Endothelial cell of umbilical vein (primary cell): ENCODE results near the gene GRK4. TPM values are rescaled to one million over a fixed set of nuclear protein-coding genes. Genes with fewer than 3 reads are reported as not detected.
"Not testable (repeated sequence)": the region's sequence is repeated elsewhere in the genome, so short reads cannot be mapped to it uniquely, and the experiment has no call there.

Experiments used
- BruUV-seq: library from RNA; stranded (reverse); fragments of 400-500 nt; replicated peaks from 2 replicates; lab custom pipeline; 2021; lab: Mats Ljungman, UMichigan
- CTCF ChIA-PET: fragments of 300-600, 350-600 bp; sonication (Branson Sonifier 250); formaldehyde crosslinking; loops from one replicate; lab custom pipeline; 2021; ENCODE audit warnings: antibody characterized with exemption, inconsistent platforms; lab: Charles Lee
- POLR2A ChIA-PET: fragments of 300-600, 350-600 bp; sonication (Branson Sonifier 250); formaldehyde crosslinking; loops from one replicate; lab custom pipeline; 2021; ENCODE audit warnings: antibody characterized with exemption, inconsistent platforms; lab: Charles Lee
- DNase-seq: peaks from one replicate; pipeline ENCODE4 v3.0.0-alpha.2; 2011; ENCODE audit warnings: low read depth, low spot score
- FAIRE-seq: peaks from 2 replicates; lab custom pipeline; 2011; peaks lifted over from hg19 to GRCh38; lab: Jason Lieb, UNC
- H2AFZ ChIP-seq: 2 replicates; pipeline ENCODE4 v1.6.0; 2012; ENCODE audit warnings: low read depth, low read length, control low read depth, inconsistent platforms
- H3K27ac ChIP-seq: 2 replicates; pipeline ENCODE4 v1.5.1; 2011; ENCODE audit warnings: low read depth, mild to moderate bottlenecking, control low read depth, low read length, moderate library complexity; ENCODE audit not compliant: insufficient read depth
- H3K27me3 ChIP-seq, 2 experiments: 2 replicates each; pipeline versions ENCODE4 v1.6.0 to v1.6.1; 2011; ENCODE audit warnings: low read length in 2 of 2, mixed read lengths in 1 of 2; ENCODE audit not compliant: control insufficient read depth in 2 of 2, insufficient read depth in 2 of 2
- H3K36me3 ChIP-seq, 2 experiments: 2 replicates in 1 of 2; 3 replicates in 1 of 2; pipeline ENCODE4 v1.5.1; 2011; ENCODE audit warnings: low read length in 2 of 2, mild to moderate bottlenecking in 1 of 2, moderate library complexity in 1 of 2; ENCODE audit not compliant: control insufficient read depth in 2 of 2, insufficient read depth in 2 of 2; ENCODE audit errors: extremely low read depth in 1 of 2
- H3K4me1 ChIP-seq: 3 replicates; pipeline ENCODE4 v1.5.1; 2011; ENCODE audit warnings: mild to moderate bottlenecking, low read length; ENCODE audit not compliant: control insufficient read depth, insufficient read depth; ENCODE audit errors: extremely low read depth
- H3K4me2 ChIP-seq: 2 replicates; pipeline ENCODE4 v1.6.1; 2011; ENCODE audit warnings: low read length, control low read depth, mixed read lengths; ENCODE audit not compliant: insufficient read depth
- H3K4me3 ChIP-seq, 3 experiments: fragments of 200-600 bp in 1 of 3; sonication (generic), shearing (Covaris generic) in 1 of 3; replicated peaks in 1 of 3; 2 replicates each; pipeline ENCODE4 v1.5.1; 2011 to 2016; ENCODE audit warnings: control low read depth in 3 of 3, low read length in 3 of 3, mild to moderate bottlenecking in 2 of 3, inconsistent platforms in 1 of 3, low read depth in 1 of 3, moderate library complexity in 1 of 3; ENCODE audit not compliant: insufficient read depth in 1 of 3
- H3K79me2 ChIP-seq: 2 replicates; pipeline ENCODE4 v1.6.0; 2012; ENCODE audit warnings: low read length, inconsistent platforms; ENCODE audit not compliant: control insufficient read depth, insufficient read depth
- H3K9ac ChIP-seq: replicated peaks from 2 replicates; pipeline ENCODE3; 2011; ENCODE audit warnings: low read length, control low read depth; ENCODE audit not compliant: insufficient read depth; ENCODE audit errors: extremely low read depth
- H3K9me1 ChIP-seq: replicated peaks from 3 replicates; pipeline ENCODE4 v1.6.0; 2011; ENCODE audit warnings: mild to moderate bottlenecking, low read length; ENCODE audit not compliant: control insufficient read depth, insufficient read depth; ENCODE audit errors: extremely low read depth
- H3K9me3 ChIP-seq: replicated peaks from 2 replicates; pipeline ENCODE4 v1.5.1; 2012; ENCODE audit warnings: low read length, inconsistent platforms; ENCODE audit not compliant: control insufficient read depth, insufficient read depth
- H4K20me1 ChIP-seq: replicated peaks from 2 replicates; pipeline ENCODE3; 2011; ENCODE audit warnings: mild to moderate bottlenecking, low read length; ENCODE audit not compliant: control insufficient read depth, insufficient read depth; ENCODE audit errors: extremely low read depth
- POLR2AphosphoS5 ChIP-seq: IDR thresholded peaks from 2 replicates; pipeline ENCODE4 v1.6.1; 2012; ENCODE audit warnings: low read depth, mild to moderate bottlenecking, control low read depth, low read length, moderate library complexity; ENCODE audit not compliant: insufficient read depth
- dilution Hi-C: fragments of 300-500 bp; cut with MboI; formaldehyde crosslinking; loops from one replicate; pipeline ENCODE4 v1.15.0; 2019; ENCODE audit warnings: low sequenced_read_pairs; ENCODE audit not compliant: extremely low pct_ligation_motif_present
- intact Hi-C: fragments of 100-400 bp; cut with micrococcal nuclease; formaldehyde crosslinking; loops from one replicate; pipeline ENCODE4 v1.10.0; 2022
- polyA plus RNA-seq, 4 experiments: library from polyadenylated mRNA; depleted of rRNA in 3 of 4; stranded (reverse) in 3 of 4; unstranded in 1 of 4; fragments of >200 nt; gene quantifications; 2 replicates each; pipeline versions ENCODE4 v1.2.1 to v1.2.3, GENCODE V29; 2011 to 2012; ENCODE audit warnings: missing spikeins in 1 of 4
- total RNA-seq: library from RNA; stranded (reverse); gene quantifications from 2 replicates; pipeline ENCODE4 v1.2.3, GENCODE V29; 2021

Gene GRK4
- total and polyA plus RNA-seq, 2 donors (not counting 3 experiments of a cell fraction or from before 2014, with no cell fraction given), result 3.1 to 6.3 TPM

DNA sequence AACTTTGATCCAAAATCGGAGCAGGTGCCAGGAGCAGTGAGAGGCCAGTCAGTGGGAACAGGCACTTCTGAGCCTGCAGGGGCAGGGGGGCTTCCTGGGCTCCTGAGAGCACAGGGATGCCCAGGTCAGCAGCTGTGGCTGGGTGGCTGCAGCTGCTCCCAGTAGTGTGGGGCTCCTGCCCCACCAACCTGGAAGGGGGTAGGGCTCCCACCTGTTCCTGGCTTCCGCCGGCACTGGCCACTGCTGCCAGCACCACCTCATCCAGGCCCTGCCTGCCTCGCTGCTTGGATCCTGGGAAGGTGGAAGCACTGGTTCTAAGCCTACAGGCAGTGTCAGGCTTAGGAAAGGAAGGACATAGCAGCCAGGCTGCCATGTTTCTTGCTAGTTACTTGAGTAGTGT lies 18.6 kb downstream of the GRK4 start:
- Histone ChIP-seq H3K9ac (no peak overlapping the region), H3K9me3 (no peaks in the 10 kb centered on the region), H3K27me3 (peaks cover 6 to 7% of the 10 kb centered on the region in 2 experiments), H3K36me3 (no peaks in the 10 kb centered on the region), H3K4me1 (no peaks in the 10 kb centered on the region), H3K79me2 (no peaks in the 10 kb centered on the region), H2AFZ (no peak overlapping the region), H4K20me1 (no peaks in the 10 kb centered on the region), H3K4me2 (no peak overlapping the region), H3K27ac (no peak overlapping the region), H3K4me3 (no peak overlapping the region), H3K9me1 (no peaks in the 10 kb centered on the region)
- DNase-seq, result no peak
- FAIRE-seq, result no peak
- intact Hi-C loops, result no loop called here
- TF ChIP-seq POLR2AphosphoS5, result no peak
- CTCF ChIA-PET, result interaction anchor here (1.7 kb wide), 1 partner anchor 14 kb away, joined by 4 read pairs; no protein-coding TSS in a partner anchor
- dilution Hi-C loops, result no loop called here
- POLR2A ChIA-PET, result no interaction called here
- no TSS peak for BruUV-seq

DNA sequence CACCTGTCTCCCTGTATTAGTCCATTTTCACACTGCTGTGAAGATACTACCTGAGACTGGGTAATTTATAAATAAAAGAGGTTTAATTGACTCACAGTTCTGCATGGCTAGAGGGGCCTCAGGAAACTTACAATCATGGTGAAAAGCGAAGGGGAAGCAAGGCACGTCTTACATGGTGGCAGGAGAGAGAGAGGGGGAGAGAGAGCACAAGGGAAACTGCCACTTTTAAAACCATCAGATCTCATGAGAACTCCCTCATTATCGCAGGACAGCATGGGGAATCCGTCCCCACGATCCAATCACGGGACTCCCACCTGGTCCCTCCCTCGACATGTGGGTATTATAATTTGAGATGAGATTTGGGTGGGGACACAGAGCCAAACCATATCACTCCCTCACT lies 20.3 kb downstream of the GRK4 start:
- intact Hi-C loops, BruUV-seq, H3K4me2 ChIP-seq: not testable (repeated sequence)

More for the DNA sequence above, 20.3 kb downstream of the GRK4 start:
- H3K79me2 ChIP-seq, dilution Hi-C loops, H3K4me1 ChIP-seq, FAIRE-seq, H2AFZ ChIP-seq, DNase-seq, H3K27me3 ChIP-seq, POLR2A ChIA-PET, H3K36me3 ChIP-seq, H3K9me1 ChIP-seq, H4K20me1 ChIP-seq, H3K4me3 ChIP-seq, H3K9ac ChIP-seq, H3K9me3 ChIP-seq, H3K27ac ChIP-seq: not testable (repeated sequence)
- CTCF ChIA-PET, result interaction anchor here (1.1 to 1.7 kb wide), 2 partner anchors 13 to 53 kb away, joined by 3 to 4 read pairs; no protein-coding TSS in a partner anchor
